IMR-90 (cell line): ENCODE data around the gene SWI5. TPM values are rescaled to one million over a fixed set of nuclear protein-coding genes. Genes with fewer than 3 reads are reported as not detected.

Source experiments
- ATAC-seq: fragments of 200-7000 bp; cut with Tn5 transposase; 2 replicates; pipeline ENCODE4 v1.9.1; 2020; ENCODE audit warnings: low read depth, mild to moderate bottlenecking, moderate library complexity
- BruUV-seq: library from RNA; stranded (reverse); fragments of 400-500 nt; replicated peaks from 2 replicates; lab custom pipeline; 2021; lab: Mats Ljungman, UMichigan
- CTCF ChIA-PET: fragments of 300-600 bp; formaldehyde crosslinking; extraction: SDS; loops from one replicate; lab custom pipeline; 2021; ENCODE audit warnings: antibody characterized with exemption; lab: Yijun Ruan, JAX
- POLR2A ChIA-PET: fragments of 300-600 bp; sonication (Branson Sonifier 250); formaldehyde crosslinking; loops from one replicate; lab custom pipeline; 2022; ENCODE audit warnings: antibody characterized with exemption; ENCODE audit not compliant: unreplicated experiment; lab: Charles Lee
- DNase-seq: peaks from one replicate; pipeline ENCODE4 v3.0.0; 2013
- H2AFZ ChIP-seq: replicated peaks from 2 replicates; pipeline ENCODE3; 2013; ENCODE audit warnings: low read length, mild to moderate bottlenecking; ENCODE audit not compliant: poor library complexity
- H2AK5ac ChIP-seq: 2 replicates; pipeline ENCODE4 v1.6.1; 2013; ENCODE audit warnings: low read depth, low read length, inconsistent platforms
- H2AK9ac ChIP-seq: replicated peaks from 2 replicates; pipeline ENCODE3; 2013; ENCODE audit warnings: mild to moderate bottlenecking, low read depth, low read length, moderate library complexity; ENCODE audit not compliant: poor library complexity
- H2BK120ac ChIP-seq: 2 replicates; pipeline ENCODE4 v1.6.1; 2013; ENCODE audit warnings: low read depth, low read length, inconsistent platforms
- H2BK15ac ChIP-seq: 3 replicates; pipeline ENCODE4 v1.6.1; 2013; ENCODE audit warnings: low read depth, low read length, inconsistent platforms
- H2BK20ac ChIP-seq: 2 replicates; pipeline ENCODE4 v1.6.1; 2013; ENCODE audit warnings: low read depth, mild to moderate bottlenecking, inconsistent platforms, low read length, moderate library complexity
- H2BK5ac ChIP-seq: 2 replicates; pipeline ENCODE4 v1.6.1; 2013; ENCODE audit warnings: mild to moderate bottlenecking, low read depth, low read length, inconsistent platforms; ENCODE audit not compliant: poor library complexity, severe bottlenecking
- H3K14ac ChIP-seq: replicated peaks from 2 replicates; pipeline ENCODE4 v1.6.1; 2013; ENCODE audit warnings: low read depth, low read length, inconsistent platforms
- H3K18ac ChIP-seq: 2 replicates; pipeline ENCODE4 v1.6.1; 2013; ENCODE audit warnings: low read depth, low read length, control low read depth
- H3K23ac ChIP-seq: 2 replicates; pipeline ENCODE4 v1.6.1; 2013; ENCODE audit warnings: low read depth, low read length, inconsistent platforms
- H3K27ac ChIP-seq: 2 replicates; pipeline ENCODE4 v1.5.1; 2013; ENCODE audit warnings: mild to moderate bottlenecking, control low read depth, low read length; ENCODE audit not compliant: insufficient read depth
- H3K27me3 ChIP-seq: 2 replicates; pipeline ENCODE4 v1.6.1; 2013; ENCODE audit warnings: low read length; ENCODE audit not compliant: control insufficient read depth, insufficient read depth
- H3K36me3 ChIP-seq: 2 replicates; pipeline ENCODE4 v1.6.1; 2013; ENCODE audit warnings: low read length, mixed read lengths; ENCODE audit not compliant: control insufficient read depth, insufficient read depth
- H3K4ac ChIP-seq: 2 replicates; pipeline ENCODE4 v1.6.1; 2013; ENCODE audit warnings: low read depth, low read length, inconsistent platforms
- H3K4me1 ChIP-seq: 2 replicates; pipeline ENCODE4 v1.6.1; 2013; ENCODE audit warnings: low read length, mixed read lengths; ENCODE audit not compliant: control insufficient read depth, insufficient read depth
- H3K4me2 ChIP-seq: 2 replicates; pipeline ENCODE4 v1.6.1; 2013; ENCODE audit warnings: low read depth, mild to moderate bottlenecking, control low read depth, low read length, moderate library complexity
- H3K4me3 ChIP-seq: 2 replicates; pipeline ENCODE4 v1.5.1; 2013; ENCODE audit warnings: low read depth, mild to moderate bottlenecking, control low read depth, low read length, moderate library complexity; ENCODE audit not compliant: insufficient read depth
- H3K56ac ChIP-seq: 2 replicates; pipeline ENCODE4 v1.6.1; 2013; ENCODE audit warnings: low read length, inconsistent platforms; ENCODE audit not compliant: insufficient read depth; ENCODE audit errors: extremely low read depth
- H3K79me1 ChIP-seq, 2 experiments: 2 replicates each; pipeline ENCODE4 v1.6.1; 2013; ENCODE audit warnings: low read length in 2 of 2, inconsistent platforms in 1 of 2, low read depth in 1 of 2
- H3K9ac ChIP-seq: 2 replicates; pipeline ENCODE4 v1.6.1; 2013; ENCODE audit warnings: low read depth, low read length, control low read depth
- H3K9me1 ChIP-seq: 2 replicates; pipeline ENCODE4 v1.6.1; 2013; ENCODE audit warnings: low read length, inconsistent platforms; ENCODE audit not compliant: insufficient read depth
- H3K9me3 ChIP-seq: 2 replicates; pipeline ENCODE4 v1.6.1; 2013; ENCODE audit warnings: low read length; ENCODE audit not compliant: control insufficient read depth, insufficient read depth
- H4K20me1 ChIP-seq: 2 replicates; pipeline ENCODE4 v1.6.1; 2013; ENCODE audit warnings: low read length, inconsistent platforms; ENCODE audit not compliant: insufficient read depth
- H4K5ac ChIP-seq: 2 replicates; pipeline ENCODE4 v1.6.1; 2013; ENCODE audit warnings: mild to moderate bottlenecking, low read depth, low read length, control low read depth
- H4K8ac ChIP-seq, 2 experiments: 2 replicates each; pipeline ENCODE4 v1.6.1; 2013; ENCODE audit warnings: low read depth in 2 of 2, low read length in 2 of 2, control low read depth in 1 of 2, inconsistent platforms in 1 of 2
- H4K91ac ChIP-seq: 2 replicates; pipeline ENCODE4 v1.6.1; 2013; ENCODE audit warnings: low read depth, low read length, inconsistent platforms; ENCODE audit not compliant: insufficient read depth
- BHLHE40 ChIP-seq: fragments of 150-350 bp; IDR thresholded peaks from 2 replicates; pipeline ENCODE4 v1.6.1; 2016; ENCODE audit warnings: mild to moderate bottlenecking, low read depth, low read length
- CEBPB ChIP-seq: IDR thresholded peaks from 2 replicates; pipeline ENCODE4 v1.6.1; 2012; ENCODE audit warnings: low read depth, low read length, improper control_type of control experiment
- CHD1 ChIP-seq: IDR thresholded peaks from 2 replicates; pipeline ENCODE4 v1.6.1; 2012; ENCODE audit warnings: low read depth, low read length, improper control_type of control experiment
- CTCF ChIP-seq: conservative IDR thresholded peaks from 2 replicates; pipeline ENCODE4 v1.5.1; 2012; ENCODE audit warnings: mild to moderate bottlenecking, low read depth, low read length, improper control_type of control experiment
- ELK1 ChIP-seq: fragments of 150-350 bp; IDR thresholded peaks from 2 replicates; pipeline ENCODE4 v1.6.1; 2016; ENCODE audit warnings: low read depth, mild to moderate bottlenecking, low read length, moderate library complexity, borderline replicate concordance
- FOS ChIP-seq: fragments of 150-350 bp; IDR thresholded peaks from 2 replicates; pipeline ENCODE4 v1.6.1; 2016; ENCODE audit warnings: low read depth, low read length
- MAFK ChIP-seq: IDR thresholded peaks from 2 replicates; pipeline ENCODE4 v1.6.1; 2012; ENCODE audit warnings: low read depth, low read length, improper control_type of control experiment
- MAZ ChIP-seq: IDR thresholded peaks from 2 replicates; pipeline ENCODE4 v1.6.1; 2012; ENCODE audit warnings: low read depth, mild to moderate bottlenecking, low read length, improper control_type of control experiment, moderate library complexity, borderline replicate concordance
- MXI1 ChIP-seq: IDR thresholded peaks from 2 replicates; pipeline ENCODE4 v1.6.1; 2012; ENCODE audit warnings: low read depth, mild to moderate bottlenecking, low read length, moderate library complexity, borderline replicate concordance
- NFE2L2 ChIP-seq: fragments of 150-350 bp; IDR thresholded peaks from 2 replicates; pipeline ENCODE4 v1.6.1; 2016; ENCODE audit warnings: low read depth, mild to moderate bottlenecking, low read length
- POLR2A ChIP-seq: IDR thresholded peaks from 2 replicates; pipeline ENCODE4 v1.6.1; 2012; ENCODE audit warnings: mild to moderate bottlenecking, low read depth, low read length
- RAD21 ChIP-seq: IDR thresholded peaks from 2 replicates; pipeline ENCODE4 v1.6.1; 2012; ENCODE audit warnings: low read length, improper control_type of control experiment
- RCOR1 ChIP-seq: IDR thresholded peaks from 2 replicates; pipeline ENCODE4 v1.6.1; 2012; ENCODE audit warnings: mild to moderate bottlenecking, low read length, improper control_type of control experiment; ENCODE audit not compliant: insufficient replicate concordance
- RFX5 ChIP-seq: IDR thresholded peaks from 2 replicates; pipeline ENCODE4 v1.8.0; 2012; ENCODE audit warnings: low read depth, mild to moderate bottlenecking, low read length, moderate library complexity
- SMC3 ChIP-seq: fragments of 150-350 bp; IDR thresholded peaks from 2 replicates; pipeline ENCODE4 v1.6.1; 2016; ENCODE audit warnings: low read depth, mild to moderate bottlenecking, antibody characterized with exemption, low read length, moderate library complexity
- USF2 ChIP-seq: fragments of 150-350 bp; IDR thresholded peaks from 2 replicates; pipeline ENCODE4 v1.6.1; 2017; ENCODE audit warnings: mild to moderate bottlenecking, antibody characterized with exemption, low read length, low read depth
- WGBS, 2 experiments: methylation state at CpG; one replicate each; pipeline versions ENCODE4 v1.1.5 to v1.1.7; 2013; ENCODE audit warnings: missing lambda C conversion rate in 2 of 2; ENCODE audit not compliant: insufficient read length in 1 of 2; ENCODE audit errors: extremely low coverage in 2 of 2; 5-methylcytosine and 5-hydroxymethylcytosine counted together
- dilution Hi-C: fragments of 300-500 bp; cut with HindIII; formaldehyde crosslinking; loops from one replicate; pipeline ENCODE4 v1.14.3; 2018; ENCODE audit warnings: low sequenced_read_pairs; ENCODE audit not compliant: unreplicated experiment
- in situ Hi-C: fragments of 300-500 bp; cut with MboI; formaldehyde crosslinking; loops from 3 replicates; pipeline ENCODE4 v1.14.3; 2019; ENCODE audit warnings: low sequenced_read_pairs, inconsistent platforms, mixed read lengths
- intact Hi-C: fragments of 100-400 bp; cut with micrococcal nuclease; formaldehyde crosslinking; loops from 2 replicates; pipeline ENCODE4 v1.10.0; 2022
- polyA plus RNA-seq, 3 experiments: library from polyadenylated mRNA; depleted of rRNA; stranded (reverse); fragments of >200 nt; gene quantifications; 2 replicates each; pipeline ENCODE4 v1.2.3, GENCODE V29; 2012; ENCODE audit warnings: low replicate concordance in 1 of 3
- total RNA-seq: library from RNA; depleted of rRNA; stranded (reverse); fragments of >200 nt; gene quantifications from 2 replicates; pipeline ENCODE4 v1.2.3, GENCODE V29; 2012

The SWI5 gene
- total and polyA plus RNA-seq, 2 of the 4 experiments (the other 2 are of a cell fraction), result 38.9 to 93.5 TPM

- H4K91ac ChIP-seq, result no peak overlapping the region
- no peak overlapping the region for H3K4me3 ChIP-seq
- H3K9me1 ChIP-seq, result peaks cover 4% of the 10 kb centered on the region; the same call in 1 of the 2 replicates
- dilution Hi-C loops, result no loop called here
- H3K56ac ChIP-seq, result no peak overlapping the region
- no peak overlapping the region for H2BK15ac ChIP-seq
- BruUV-seq, result no TSS peak
- ATAC-seq, result no peak
- no peak overlapping the region for H2BK20ac ChIP-seq
- no peak overlapping the region for H4K5ac ChIP-seq
- no peak overlapping the region for H2BK120ac ChIP-seq
- CTCF ChIA-PET, result interaction anchor here (0.6 kb wide), 1 partner anchor 61 kb away, joined by 4 read pairs; no protein-coding TSS in a partner anchor
- H3K4me1 ChIP-seq, result no peaks in the 10 kb centered on the region
- H3K4ac ChIP-seq, result no peak overlapping the region
- no peak overlapping the region for H3K18ac ChIP-seq
- no peak overlapping the region for H3K27ac ChIP-seq
- POLR2A ChIA-PET, result no interaction called here
- DNase-seq, result no peak
- peaks cover 84% of the 10 kb centered on the region for H3K36me3 ChIP-seq
- H2BK5ac ChIP-seq, result no peak overlapping the region
- no peak overlapping the region for H3K23ac ChIP-seq
- intact Hi-C loops, result no loop called here
- no peak overlapping the region for H3K14ac ChIP-seq
- no peak overlapping the region for H3K4me2 ChIP-seq
- TF ChIP-seq ELK1 (no peak), RCOR1 (no peak), FOS (no peak), BHLHE40 (no peak), SMC3 (no peak), CHD1 (no peak), MXI1 (no peak), RFX5 (no peak), RAD21 (no peak), POLR2A (no peak), NFE2L2 (no peak), CEBPB (no peak), MAZ (no peak), USF2 (no peak), CTCF (no peak), MAFK (no peak)
- peaks cover 4% of the 10 kb centered on the region; the same call in 1 of the 2 replicates for H4K20me1 ChIP-seq
- WGBS, 2 experiments, result 100% methylated on average over 1 of the region's 4 CpGs; no CpG with 5 or more reads in 1 of the 2 experiments
- in situ Hi-C loops, result no loop called here
- no peaks in the 10 kb centered on the region for H3K9me3 ChIP-seq
- peaks cover 17 to 33% of the 10 kb centered on the region in 2 experiments; a peak in 3 of 4 replicates for H3K79me1 ChIP-seq
- H3K27me3 ChIP-seq, result no peaks in the 10 kb centered on the region
- H2AFZ ChIP-seq, result no peak overlapping the region
- H2AK5ac ChIP-seq, result no peak overlapping the region
- no peak overlapping the region for H4K8ac ChIP-seq
- no peak overlapping the region for H2AK9ac ChIP-seq
- no peak overlapping the region for H3K9ac ChIP-seq
These were observed 13.4 kb upstream of the SWI5 start for GRCh38 chr9:128262687-128263086.
